Endothelial cell of umbilical vein (primary cell): Measurements from ENCODE around the gene SCAP. TPM values are rescaled to one million over a fixed set of nuclear protein-coding genes. Genes with fewer than 3 reads are reported as not detected.

Source experiments
- BruUV-seq: library from RNA; stranded (reverse); fragments of 400-500 nt; replicated peaks from 2 replicates; lab custom pipeline; 2021; lab: Mats Ljungman, UMichigan
- CTCF ChIA-PET: fragments of 300-600, 350-600 bp; sonication (Branson Sonifier 250); formaldehyde crosslinking; loops from one replicate; lab custom pipeline; 2021; ENCODE audit warnings: antibody characterized with exemption, inconsistent platforms; lab: Charles Lee
- POLR2A ChIA-PET: fragments of 300-600, 350-600 bp; sonication (Branson Sonifier 250); formaldehyde crosslinking; loops from one replicate; lab custom pipeline; 2021; ENCODE audit warnings: antibody characterized with exemption, inconsistent platforms; lab: Charles Lee
- DNase-seq: peaks from one replicate; pipeline ENCODE4 v3.0.0-alpha.2; 2011; ENCODE audit warnings: low read depth, low spot score
- FAIRE-seq: peaks from 2 replicates; lab custom pipeline; 2011; peaks lifted over from hg19 to GRCh38; lab: Jason Lieb, UNC
- H2AFZ ChIP-seq: 2 replicates; pipeline ENCODE4 v1.6.0; 2012; ENCODE audit warnings: low read depth, low read length, control low read depth, inconsistent platforms
- H3K27ac ChIP-seq: 2 replicates; pipeline ENCODE4 v1.5.1; 2011; ENCODE audit warnings: low read depth, mild to moderate bottlenecking, control low read depth, low read length, moderate library complexity; ENCODE audit not compliant: insufficient read depth
- H3K27me3 ChIP-seq, 2 experiments: 2 replicates each; pipeline versions ENCODE4 v1.6.0 to v1.6.1; 2011; ENCODE audit warnings: low read length in 2 of 2, mixed read lengths in 1 of 2; ENCODE audit not compliant: control insufficient read depth in 2 of 2, insufficient read depth in 2 of 2
- H3K36me3 ChIP-seq, 2 experiments: 2 replicates in 1 of 2; 3 replicates in 1 of 2; pipeline ENCODE4 v1.5.1; 2011; ENCODE audit warnings: low read length in 2 of 2, mild to moderate bottlenecking in 1 of 2, moderate library complexity in 1 of 2; ENCODE audit not compliant: control insufficient read depth in 2 of 2, insufficient read depth in 2 of 2; ENCODE audit errors: extremely low read depth in 1 of 2
- H3K4me1 ChIP-seq: 3 replicates; pipeline ENCODE4 v1.5.1; 2011; ENCODE audit warnings: mild to moderate bottlenecking, low read length; ENCODE audit not compliant: control insufficient read depth, insufficient read depth; ENCODE audit errors: extremely low read depth
- H3K4me2 ChIP-seq: 2 replicates; pipeline ENCODE4 v1.6.1; 2011; ENCODE audit warnings: low read length, control low read depth, mixed read lengths; ENCODE audit not compliant: insufficient read depth
- H3K4me3 ChIP-seq, 3 experiments: fragments of 200-600 bp in 1 of 3; sonication (generic), shearing (Covaris generic) in 1 of 3; replicated peaks in 1 of 3; 2 replicates each; pipeline ENCODE4 v1.5.1; 2011 to 2016; ENCODE audit warnings: control low read depth in 3 of 3, low read length in 3 of 3, mild to moderate bottlenecking in 2 of 3, inconsistent platforms in 1 of 3, low read depth in 1 of 3, moderate library complexity in 1 of 3; ENCODE audit not compliant: insufficient read depth in 1 of 3
- H3K79me2 ChIP-seq: 2 replicates; pipeline ENCODE4 v1.6.0; 2012; ENCODE audit warnings: low read length, inconsistent platforms; ENCODE audit not compliant: control insufficient read depth, insufficient read depth
- H3K9ac ChIP-seq: replicated peaks from 2 replicates; pipeline ENCODE3; 2011; ENCODE audit warnings: low read length, control low read depth; ENCODE audit not compliant: insufficient read depth; ENCODE audit errors: extremely low read depth
- H3K9me1 ChIP-seq: replicated peaks from 3 replicates; pipeline ENCODE4 v1.6.0; 2011; ENCODE audit warnings: mild to moderate bottlenecking, low read length; ENCODE audit not compliant: control insufficient read depth, insufficient read depth; ENCODE audit errors: extremely low read depth
- H3K9me3 ChIP-seq: replicated peaks from 2 replicates; pipeline ENCODE4 v1.5.1; 2012; ENCODE audit warnings: low read length, inconsistent platforms; ENCODE audit not compliant: control insufficient read depth, insufficient read depth
- H4K20me1 ChIP-seq: replicated peaks from 2 replicates; pipeline ENCODE3; 2011; ENCODE audit warnings: mild to moderate bottlenecking, low read length; ENCODE audit not compliant: control insufficient read depth, insufficient read depth; ENCODE audit errors: extremely low read depth
- CTCF ChIP-seq, 2 donors: IDR thresholded peaks; 1 replicate in 1 of 2; 2 replicates in 1 of 2; pipeline ENCODE4 v1.5.1; 2011; ENCODE audit warnings: low read length in 2 of 2, mild to moderate bottlenecking in 2 of 2, moderate library complexity in 2 of 2, control low read depth in 1 of 2, inconsistent platforms in 1 of 2, low read depth in 1 of 2; ENCODE audit not compliant: insufficient read depth in 1 of 2; ENCODE audit errors: extremely low read depth in 1 of 2
- EZH2 ChIP-seq: IDR thresholded peaks from 2 replicates; pipeline ENCODE4 v1.6.1; 2012; ENCODE audit warnings: borderline replicate concordance, low read depth, mild to moderate bottlenecking, moderate library complexity, low read length, inconsistent platforms; ENCODE audit not compliant: severe bottlenecking
- FOS ChIP-seq: IDR thresholded peaks from 2 replicates; pipeline ENCODE4 v1.6.1; 2011; ENCODE audit warnings: mild to moderate bottlenecking, low read length, moderate library complexity, borderline replicate concordance; ENCODE audit not compliant: insufficient read depth
- GATA2 ChIP-seq: IDR thresholded peaks from 2 replicates; pipeline ENCODE4 v1.7.0; 2011; ENCODE audit warnings: low read depth, mild to moderate bottlenecking, moderate library complexity, mixed read lengths, low read length; ENCODE audit not compliant: insufficient read length, insufficient read depth
- JUN ChIP-seq: IDR thresholded peaks from 2 replicates; pipeline ENCODE4 v1.6.1; 2011; ENCODE audit warnings: borderline replicate concordance, low read depth; ENCODE audit not compliant: insufficient read length, insufficient read depth
- MAX ChIP-seq: IDR thresholded peaks from 2 replicates; pipeline ENCODE4 v1.6.1; 2011; ENCODE audit not compliant: insufficient read depth, insufficient read length
- MYC ChIP-seq: IDR thresholded peaks from one replicate; pipeline ENCODE4 v1.6.1; 2011; ENCODE audit warnings: mild to moderate bottlenecking, low read depth, low read length
- POLR2A ChIP-seq: IDR thresholded peaks from 2 replicates; pipeline ENCODE4 v1.6.1; 2012; ENCODE audit warnings: low read depth, mild to moderate bottlenecking, control low read depth, low read length
- POLR2AphosphoS5 ChIP-seq: IDR thresholded peaks from 2 replicates; pipeline ENCODE4 v1.6.1; 2012; ENCODE audit warnings: low read depth, mild to moderate bottlenecking, control low read depth, low read length, moderate library complexity; ENCODE audit not compliant: insufficient read depth
- dilution Hi-C: fragments of 300-500 bp; cut with MboI; formaldehyde crosslinking; loops from one replicate; pipeline ENCODE4 v1.15.0; 2019; ENCODE audit warnings: low sequenced_read_pairs; ENCODE audit not compliant: extremely low pct_ligation_motif_present
- intact Hi-C: fragments of 100-400 bp; cut with micrococcal nuclease; formaldehyde crosslinking; loops from one replicate; pipeline ENCODE4 v1.10.0; 2022
- polyA plus RNA-seq, 4 experiments: library from polyadenylated mRNA; depleted of rRNA in 3 of 4; stranded (reverse) in 3 of 4; unstranded in 1 of 4; fragments of >200 nt; gene quantifications; 2 replicates each; pipeline versions ENCODE4 v1.2.1 to v1.2.3, GENCODE V29; 2011 to 2012; ENCODE audit warnings: missing spikeins in 1 of 4
- total RNA-seq: library from RNA; stranded (reverse); gene quantifications from 2 replicates; pipeline ENCODE4 v1.2.3, GENCODE V29; 2021

Gene SCAP
- total and polyA plus RNA-seq, 2 donors (not counting 3 experiments of a cell fraction or from before 2014, with no cell fraction given): 34.7 to 59.0 TPM

- intact Hi-C loops: no loop called here
- POLR2A ChIA-PET: no interaction called here
- H3K79me2 ChIP-seq: peaks cover 3% of the 10 kb centered on the region
- no peaks in the 10 kb centered on the region for H3K4me1 ChIP-seq
- no peaks in the 10 kb centered on the region for H3K9me1 ChIP-seq
- TF ChIP-seq POLR2A (no peak), POLR2AphosphoS5 (no peak), MYC (no peak), GATA2 (no peak), FOS (no peak), CTCF (IDR thresholded peaks at IDR 0.05; ENCODE audit: extremely low read depth in 1 of 2, insufficient read depth in 1 of 2, low read depth in 1 of 2, low read length in 2 of 2) (no peak), EZH2 (no peak), JUN (no peak), MAX (no peak)
- CTCF ChIA-PET: interaction anchor here (0.9 kb wide), 1 partner anchor 13 kb away, joined by 4 read pairs; no protein-coding TSS in a partner anchor
- no peak for FAIRE-seq
- no peak overlapping the region for H3K4me3 ChIP-seq
- no peak for DNase-seq
- no peaks in the 10 kb centered on the region for H3K27me3 ChIP-seq
- no peak overlapping the region for H3K9ac ChIP-seq
- no peak overlapping the region for H3K4me2 ChIP-seq
- H2AFZ ChIP-seq: no peak overlapping the region
- H3K9me3 ChIP-seq: no peaks in the 10 kb centered on the region
- no peak overlapping the region for H3K27ac ChIP-seq
- no peaks in the 10 kb centered on the region for H4K20me1 ChIP-seq
- BruUV-seq: no TSS peak
- dilution Hi-C loops: no loop called here
- peaks cover 0 to 56% of the 10 kb centered on the region in 2 experiments for H3K36me3 ChIP-seq
These were observed 67.6 kb downstream of the SCAP start for GRCh38 chr3:47407896-47408838.
